WTC11 (cell line): ENCODE measurements around the gene KLC1. TPM values are rescaled to one million over a fixed set of nuclear protein-coding genes. Genes with fewer than 3 reads are reported as not detected.
A peak's percentile ranks its signal among the peaks of the same experiment; 100 is the strongest.

Experiments used
- ATAC-seq: fragments of 200-7000 bp; cut with Tn5 transposase; 2 replicates; pipeline ENCODE4 v1.10.0; 2021; ENCODE audit warnings: mild to moderate bottlenecking, moderate library complexity
- CTCF ChIA-PET: fragments of 300-600 bp; sonication (Branson Sonifier 250); formaldehyde crosslinking; loops from one replicate; lab custom pipeline; 2021; ENCODE audit warnings: antibody characterized with exemption; lab: Charles Lee
- POLR2A ChIA-PET: fragments of 350-600 bp; sonication (Branson Sonifier 250); formaldehyde crosslinking; loops from one replicate; lab custom pipeline; 2021; ENCODE audit warnings: antibody characterized with exemption; lab: Charles Lee
- DNase-seq: peaks from one replicate; pipeline ENCODE4 v3.0.0; 2021; ENCODE audit warnings: low spot score
- H3K27ac Mint-ChIP-seq: 2 replicates; pipeline ENCODE4 v1.8.0; 2021; ENCODE audit warnings: mixed read lengths
- H3K27me3 Mint-ChIP-seq: 2 replicates; pipeline ENCODE4 v1.8.0; 2021; ENCODE audit warnings: low read depth, mild to moderate bottlenecking, moderate library complexity, mixed read lengths
- H3K36me3 Mint-ChIP-seq: 2 replicates; pipeline ENCODE4 v1.8.0; 2021; ENCODE audit warnings: mixed read lengths
- H3K4me1 Mint-ChIP-seq: 2 replicates; pipeline ENCODE4 v1.8.0; 2022; ENCODE audit warnings: mixed read lengths
- H3K4me3 Mint-ChIP-seq: 2 replicates; pipeline ENCODE4 v1.8.0; 2021; ENCODE audit warnings: mild to moderate bottlenecking, moderate library complexity, mixed read lengths
- H3K9me3 Mint-ChIP-seq: 2 replicates; pipeline ENCODE4 v1.8.0; 2021; ENCODE audit warnings: mixed read lengths
- CREB1 ChIP-seq: sonication (generic); formaldehyde crosslinking; IDR thresholded peaks from 2 replicates; pipeline ENCODE4 v1.8.0; 2023; ENCODE audit warnings: mild to moderate bottlenecking, missing genetic modification reagents
- CREM ChIP-seq: sonication (generic); formaldehyde crosslinking; IDR thresholded peaks from 2 replicates; pipeline ENCODE4 v1.8.1; 2022; ENCODE audit warnings: mild to moderate bottlenecking, missing genetic modification reagents, moderate library complexity
- FOXJ3 ChIP-seq: sonication (generic); formaldehyde crosslinking; IDR thresholded peaks from 2 replicates; pipeline ENCODE4 v1.9.0; 2021; ENCODE audit warnings: missing genetic modification reagents, mild to moderate bottlenecking, borderline replicate concordance
- FOXK1 ChIP-seq: sonication (generic); formaldehyde crosslinking; IDR thresholded peaks from 2 replicates; pipeline ENCODE4 v1.8.0; 2022; ENCODE audit warnings: mild to moderate bottlenecking, moderate library complexity, missing genetic modification reagents
- GABPB1 ChIP-seq: sonication (generic); formaldehyde crosslinking; IDR thresholded peaks from 2 replicates; pipeline ENCODE4 v1.8.1; 2023; ENCODE audit warnings: mild to moderate bottlenecking, missing genetic modification reagents
- JAZF1 ChIP-seq: fragments of 250-450 bp; sonication (Bioruptor Pico); IDR thresholded peaks from 2 replicates; pipeline ENCODE4 v1.9.0; 2021; ENCODE audit warnings: moderate library complexity, mild to moderate bottlenecking, inconsistent platforms
- KAT7 ChIP-seq: sonication (generic); formaldehyde crosslinking; IDR thresholded peaks from 2 replicates; pipeline ENCODE4 v1.8.1; 2023; ENCODE audit warnings: missing genetic modification reagents, mild to moderate bottlenecking, borderline replicate concordance
- MAX ChIP-seq: sonication (generic); formaldehyde crosslinking; IDR thresholded peaks from 2 replicates; pipeline ENCODE4 v1.8.0; 2022; ENCODE audit warnings: mild to moderate bottlenecking, missing genetic modification reagents
- MLX ChIP-seq: sonication (generic); formaldehyde crosslinking; IDR thresholded peaks from 2 replicates; pipeline ENCODE4 v1.8.1; 2023; ENCODE audit warnings: mild to moderate bottlenecking, missing genetic modification reagents, moderate library complexity
- NR2C2 ChIP-seq: sonication (generic); formaldehyde crosslinking; IDR thresholded peaks from 2 replicates; pipeline ENCODE4 v1.8.0; 2022; ENCODE audit warnings: mild to moderate bottlenecking, missing genetic modification reagents
- RORB ChIP-seq: fragments of 250-450 bp; sonication (Bioruptor Pico); IDR thresholded peaks from 2 replicates; pipeline ENCODE4 v1.9.0; 2021; ENCODE audit warnings: mild to moderate bottlenecking
- SMAD4 ChIP-seq: sonication (generic); formaldehyde crosslinking; IDR thresholded peaks from 2 replicates; pipeline ENCODE4 v1.8.0; 2022; ENCODE audit warnings: mild to moderate bottlenecking, missing genetic modification reagents
- TEAD1 ChIP-seq: sonication (generic); formaldehyde crosslinking; IDR thresholded peaks from 2 replicates; pipeline ENCODE4 v1.8.0; 2022; ENCODE audit warnings: mild to moderate bottlenecking, missing genetic modification reagents
- USF1 ChIP-seq: sonication (generic); formaldehyde crosslinking; IDR thresholded peaks from 2 replicates; pipeline ENCODE4 v1.8.0; 2022; ENCODE audit warnings: mild to moderate bottlenecking, missing genetic modification reagents
- ZBTB21 ChIP-seq: sonication (generic); formaldehyde crosslinking; IDR thresholded peaks from 2 replicates; pipeline ENCODE4 v1.8.1; 2023; ENCODE audit warnings: mild to moderate bottlenecking, missing genetic modification reagents, borderline replicate concordance
- ZMAT4 ChIP-seq: fragments of 250-450 bp; sonication (Bioruptor Pico); IDR thresholded peaks from 2 replicates; pipeline ENCODE4 v1.9.0; 2021; ENCODE audit warnings: mild to moderate bottlenecking
- ZNF138 ChIP-seq: sonication (generic); formaldehyde crosslinking; conservative IDR thresholded peaks from 2 replicates; pipeline ENCODE4 v1.8.1; 2022; ENCODE audit warnings: mild to moderate bottlenecking, moderate library complexity, missing genetic modification reagents
- ZNF219 ChIP-seq: sonication (generic); formaldehyde crosslinking; IDR thresholded peaks from 2 replicates; pipeline ENCODE4 v1.8.0; 2023; ENCODE audit warnings: missing genetic modification reagents, mild to moderate bottlenecking, borderline replicate concordance
- ZNF396 ChIP-seq: fragments of 250-450 bp; sonication (Bioruptor Pico); IDR thresholded peaks from 2 replicates; pipeline ENCODE4 v1.8.0; 2021; ENCODE audit warnings: mild to moderate bottlenecking, moderate library complexity, borderline replicate concordance
- ZNF416 ChIP-seq: fragments of 250-450 bp; sonication (Bioruptor Pico); IDR thresholded peaks from 2 replicates; pipeline ENCODE4 v1.9.0; 2021; ENCODE audit warnings: mild to moderate bottlenecking, inconsistent platforms
- total RNA-seq: library from RNA; stranded (reverse); gene quantifications from 3 replicates; pipeline ENCODE4 v1.2.3, GENCODE V29; 2021
- TF ChIP-seq, protein P1 (sequence below): sonication (generic); formaldehyde crosslinking; IDR thresholded peaks from 2 replicates; pipeline ENCODE4 v1.8.0; 2023; ENCODE audit warnings: mild to moderate bottlenecking, missing genetic modification reagents
- TF ChIP-seq, protein P2 (sequence below): sonication (generic); formaldehyde crosslinking; IDR thresholded peaks from 2 replicates; pipeline ENCODE4 v1.8.1; 2023; ENCODE audit warnings: mild to moderate bottlenecking, missing genetic modification reagents, moderate library complexity
- TF ChIP-seq, protein P3 (sequence below): fragments of 250-450 bp; sonication (Bioruptor Pico); IDR thresholded peaks from 2 replicates; pipeline ENCODE4 v2.1.2; 2022; ENCODE audit warnings: mild to moderate bottlenecking, moderate library complexity

The KLC1 gene
- total RNA-seq, 1 experiment from 2014 or later = 171 TPM

DNA sequence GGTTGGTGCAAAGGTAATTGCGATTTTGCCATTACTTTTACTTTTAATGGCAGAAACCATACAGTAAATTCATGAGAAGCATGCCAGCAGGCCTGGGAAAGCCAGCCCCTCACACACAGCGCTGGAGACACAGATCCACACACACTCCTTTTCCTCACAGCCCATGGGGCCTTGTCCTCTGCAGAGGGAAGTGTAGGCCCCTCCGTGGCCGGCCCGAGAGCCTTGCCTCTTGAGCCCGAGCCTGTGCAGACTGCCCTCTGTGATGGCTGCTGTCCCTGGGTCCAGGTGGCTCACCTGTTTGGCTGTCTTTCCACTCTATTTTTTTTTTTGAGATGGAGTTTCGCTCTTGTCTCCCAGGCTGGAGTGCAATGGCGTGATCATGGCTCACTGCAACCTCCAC, 46.9 kb downstream of the KLC1 start:
- POLR2A ChIA-PET = no interaction called here
- peaks cover 67% of the 10 kb centered on the region for H3K36me3 Mint-ChIP-seq
- H3K4me1 Mint-ChIP-seq = no peaks in the 10 kb centered on the region
- ATAC-seq (no peak), DNase-seq (no peak)
- no peaks in the 10 kb centered on the region for H3K27me3 Mint-ChIP-seq
- no peaks in the 10 kb centered on the region for H3K9me3 Mint-ChIP-seq
- H3K27ac Mint-ChIP-seq = no peak overlapping the region
- TF ChIP-seq ZNF396 (CRISPR knock-in tag) = no peak
- TF ChIP-seq, all 79 proteins: peak for 0
- H3K4me3 Mint-ChIP-seq = no peak overlapping the region
- CTCF ChIA-PET = no interaction called here

- Mint-ChIP-seq H3K27ac (no peak overlapping the region; the same call in 1 of the 2 replicates), H3K36me3 (peaks cover 66% of the 10 kb centered on the region), H3K9me3 (no peaks in the 10 kb centered on the region), H3K4me1 (no peaks in the 10 kb centered on the region), H3K27me3 (no peaks in the 10 kb centered on the region), H3K4me3 (no peak overlapping the region)
- TF ChIP-seq ZNF138 = no peak
- TF ChIP-seq GABPB1 (CRISPR knock-in tag) = no peak
- no peak for TF ChIP-seq ZMAT4 (CRISPR knock-in tag)
- no peak for TF ChIP-seq MAX (CRISPR knock-in tag)
- TF ChIP-seq JAZF1 = no peak
- TF ChIP-seq CREM (CRISPR knock-in tag) = no peak
- TF ChIP-seq, protein P1, sequence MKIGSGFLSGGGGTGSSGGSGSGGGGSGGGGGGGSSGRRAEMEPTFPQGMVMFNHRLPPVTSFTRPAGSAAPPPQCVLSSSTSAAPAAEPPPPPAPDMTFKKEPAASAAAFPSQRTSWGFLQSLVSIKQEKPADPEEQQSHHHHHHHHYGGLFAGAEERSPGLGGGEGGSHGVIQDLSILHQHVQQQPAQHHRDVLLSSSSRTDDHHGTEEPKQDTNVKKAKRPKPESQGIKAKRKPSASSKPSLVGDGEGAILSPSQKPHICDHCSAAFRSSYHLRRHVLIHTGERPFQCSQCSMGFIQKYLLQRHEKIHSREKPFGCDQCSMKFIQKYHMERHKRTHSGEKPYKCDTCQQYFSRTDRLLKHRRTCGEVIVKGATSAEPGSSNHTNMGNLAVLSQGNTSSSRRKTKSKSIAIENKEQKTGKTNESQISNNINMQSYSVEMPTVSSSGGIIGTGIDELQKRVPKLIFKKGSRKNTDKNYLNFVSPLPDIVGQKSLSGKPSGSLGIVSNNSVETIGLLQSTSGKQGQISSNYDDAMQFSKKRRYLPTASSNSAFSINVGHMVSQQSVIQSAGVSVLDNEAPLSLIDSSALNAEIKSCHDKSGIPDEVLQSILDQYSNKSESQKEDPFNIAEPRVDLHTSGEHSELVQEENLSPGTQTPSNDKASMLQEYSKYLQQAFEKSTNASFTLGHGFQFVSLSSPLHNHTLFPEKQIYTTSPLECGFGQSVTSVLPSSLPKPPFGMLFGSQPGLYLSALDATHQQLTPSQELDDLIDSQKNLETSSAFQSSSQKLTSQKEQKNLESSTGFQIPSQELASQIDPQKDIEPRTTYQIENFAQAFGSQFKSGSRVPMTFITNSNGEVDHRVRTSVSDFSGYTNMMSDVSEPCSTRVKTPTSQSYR (CRISPR knock-in tag) = no peak
- no peak for TF ChIP-seq ZBTB21
- TF ChIP-seq SMAD4 (CRISPR knock-in tag) = no peak
- no peak for TF ChIP-seq RORB (CRISPR knock-in tag)
- TF ChIP-seq FOXJ3 (CRISPR knock-in tag) = no peak
- no peak for TF ChIP-seq FOXK1 (CRISPR knock-in tag)
- no peak for TF ChIP-seq ZNF416 (CRISPR knock-in tag)
- no peak for TF ChIP-seq TEAD1 (CRISPR knock-in tag)
- no peak for TF ChIP-seq MLX (CRISPR knock-in tag)
- no peak for TF ChIP-seq CREB1 (CRISPR knock-in tag)
- no peak for TF ChIP-seq KAT7
- TF ChIP-seq ZNF219 (CRISPR knock-in tag) = no peak
- POLR2A ChIA-PET = no interaction called here
- ATAC-seq = no peak
- DNase-seq = no peak
- CTCF ChIA-PET = no interaction called here
Measured at GRCh38 chr14:103676881-103677675, 48.1 kb downstream of the KLC1 start.

DNA sequence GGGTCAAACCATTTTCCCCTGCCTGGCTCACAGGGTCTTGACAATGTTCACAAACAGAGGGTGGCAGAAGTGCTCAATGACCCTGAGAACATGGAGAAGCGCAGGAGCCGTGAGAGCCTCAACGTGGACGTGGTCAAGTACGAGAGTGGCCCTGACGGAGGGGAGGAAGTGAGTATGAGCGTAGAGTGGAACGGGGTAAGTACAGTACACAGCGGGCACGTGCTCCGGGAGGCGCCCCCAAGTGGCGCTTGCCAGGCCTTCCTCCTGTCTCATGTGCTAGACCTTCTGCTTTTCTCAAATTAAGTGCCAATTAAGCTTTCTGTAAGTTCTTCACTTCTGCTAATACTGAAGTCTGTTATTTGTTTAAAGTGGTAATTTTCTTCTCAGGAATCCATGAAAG, 50.3 kb downstream of the KLC1 start:
- TF ChIP-seq, protein P2, sequence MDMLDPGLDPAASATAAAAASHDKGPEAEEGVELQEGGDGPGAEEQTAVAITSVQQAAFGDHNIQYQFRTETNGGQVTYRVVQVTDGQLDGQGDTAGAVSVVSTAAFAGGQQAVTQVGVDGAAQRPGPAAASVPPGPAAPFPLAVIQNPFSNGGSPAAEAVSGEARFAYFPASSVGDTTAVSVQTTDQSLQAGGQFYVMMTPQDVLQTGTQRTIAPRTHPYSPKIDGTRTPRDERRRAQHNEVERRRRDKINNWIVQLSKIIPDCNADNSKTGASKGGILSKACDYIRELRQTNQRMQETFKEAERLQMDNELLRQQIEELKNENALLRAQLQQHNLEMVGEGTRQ (CRISPR knock-in tag) = peak; percentile 50; the same call in 1 of the 2 replicates
- 0 out of 2 replicates have a peak, but pooled peaks have one; percentile 27 for TF ChIP-seq MAX (CRISPR knock-in tag)
- TF ChIP-seq, protein P3, sequence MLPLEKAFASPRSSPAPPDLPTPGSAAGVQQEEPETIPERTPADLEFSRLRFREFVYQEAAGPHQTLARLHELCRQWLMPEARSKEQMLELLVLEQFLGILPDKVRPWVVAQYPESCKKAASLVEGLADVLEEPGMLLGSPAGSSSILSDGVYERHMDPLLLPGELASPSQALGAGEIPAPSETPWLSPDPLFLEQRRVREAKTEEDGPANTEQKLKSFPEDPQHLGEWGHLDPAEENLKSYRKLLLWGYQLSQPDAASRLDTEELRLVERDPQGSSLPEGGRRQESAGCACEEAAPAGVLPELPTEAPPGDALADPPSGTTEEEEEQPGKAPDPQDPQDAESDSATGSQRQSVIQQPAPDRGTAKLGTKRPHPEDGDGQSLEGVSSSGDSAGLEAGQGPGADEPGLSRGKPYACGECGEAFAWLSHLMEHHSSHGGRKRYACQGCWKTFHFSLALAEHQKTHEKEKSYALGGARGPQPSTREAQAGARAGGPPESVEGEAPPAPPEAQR (CRISPR knock-in tag) = no peak
- TF ChIP-seq NR2C2 (CRISPR knock-in tag) = no peak
- TF ChIP-seq USF1 = peak; percentile 38; the same call in 1 of the 2 replicates
- DNase-seq = peak; percentile 61
- no peaks in the 10 kb centered on the region for H3K27me3 Mint-ChIP-seq
- ATAC-seq = peak; percentile 95
- H3K36me3 Mint-ChIP-seq = peaks cover 59% of the 10 kb centered on the region
- ChIA-PET CTCF (interaction anchor here (0.6 to 1.1 kb wide), 10 partner anchors 11 to 210 kb away, joined by 3 to 6 read pairs (median 3); no protein-coding TSS in a partner anchor), POLR2A (no interaction called here)
- H3K27ac Mint-ChIP-seq = no peak overlapping the region; the same call in 1 of the 2 replicates
- no peak overlapping the region for H3K4me3 Mint-ChIP-seq
- H3K4me1 Mint-ChIP-seq = no peaks in the 10 kb centered on the region
- no peaks in the 10 kb centered on the region for H3K9me3 Mint-ChIP-seq
